ENCODE measurements around the gene GCKR.
A peak's percentile ranks its signal among the peaks of the same experiment; 100 is the strongest.

- TF ChIP-seq MXI1 (IDR thresholded peaks at IDR 0.05; ENCODE audit: borderline replicate concordance, low read depth, low read length) (peak; percentile 27; the same call in 1 of the 3 replicates), CBX2 (IDR thresholded peaks at IDR 0.05; ENCODE audit: low read depth, low read length) (no peak), CBX2 (CRISPR knock-in tag; IDR thresholded peaks at IDR 0.05; ENCODE audit: low read depth) (no peak), RNF219 (CRISPR knock-in tag; IDR thresholded peaks at IDR 0.05) (no peak)
Observed at GRCh38 chr2:27494944-27495554, 1.6 kb upstream of the GCKR start, which contains the start of gene FNDC4.

All from HepG2 (cell line).